GM12874 (cell line): ENCODE measurements around the gene FHL5.

ENCODE experiments used
- TF ChIP-seq, protein P1 (sequence below): IDR thresholded peaks from 2 replicates; pipeline ENCODE4 v1.5.1; 2011; ENCODE audit warnings: low read depth, mild to moderate bottlenecking, control low read depth, low read length, moderate library complexity; ENCODE audit not compliant: insufficient read depth

The FHL5 gene

DNA sequence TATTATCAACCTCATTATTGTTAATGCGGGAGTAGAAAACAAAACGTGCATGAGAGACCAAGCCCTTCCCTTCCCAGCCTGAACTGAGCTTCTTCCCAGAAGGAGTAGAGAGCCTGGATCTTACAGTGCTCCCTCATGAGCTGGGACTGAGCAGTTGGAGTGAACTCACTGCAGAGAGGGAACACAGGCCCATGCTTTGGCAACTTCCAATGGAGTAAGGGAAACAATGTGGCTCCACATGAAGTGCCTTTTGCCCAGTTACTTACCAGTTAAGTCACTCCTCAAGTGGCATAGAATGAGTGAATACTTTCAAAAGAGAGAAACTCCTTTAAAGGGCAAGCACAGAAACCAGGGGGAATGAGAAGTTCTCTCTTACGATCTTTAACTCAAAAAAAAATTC is 12.4 kb downstream of the FHL5 start:
- TF ChIP-seq, protein P1, sequence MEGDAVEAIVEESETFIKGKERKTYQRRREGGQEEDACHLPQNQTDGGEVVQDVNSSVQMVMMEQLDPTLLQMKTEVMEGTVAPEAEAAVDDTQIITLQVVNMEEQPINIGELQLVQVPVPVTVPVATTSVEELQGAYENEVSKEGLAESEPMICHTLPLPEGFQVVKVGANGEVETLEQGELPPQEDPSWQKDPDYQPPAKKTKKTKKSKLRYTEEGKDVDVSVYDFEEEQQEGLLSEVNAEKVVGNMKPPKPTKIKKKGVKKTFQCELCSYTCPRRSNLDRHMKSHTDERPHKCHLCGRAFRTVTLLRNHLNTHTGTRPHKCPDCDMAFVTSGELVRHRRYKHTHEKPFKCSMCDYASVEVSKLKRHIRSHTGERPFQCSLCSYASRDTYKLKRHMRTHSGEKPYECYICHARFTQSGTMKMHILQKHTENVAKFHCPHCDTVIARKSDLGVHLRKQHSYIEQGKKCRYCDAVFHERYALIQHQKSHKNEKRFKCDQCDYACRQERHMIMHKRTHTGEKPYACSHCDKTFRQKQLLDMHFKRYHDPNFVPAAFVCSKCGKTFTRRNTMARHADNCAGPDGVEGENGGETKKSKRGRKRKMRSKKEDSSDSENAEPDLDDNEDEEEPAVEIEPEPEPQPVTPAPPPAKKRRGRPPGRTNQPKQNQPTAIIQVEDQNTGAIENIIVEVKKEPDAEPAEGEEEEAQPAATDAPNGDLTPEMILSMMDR: no peak

DNA sequence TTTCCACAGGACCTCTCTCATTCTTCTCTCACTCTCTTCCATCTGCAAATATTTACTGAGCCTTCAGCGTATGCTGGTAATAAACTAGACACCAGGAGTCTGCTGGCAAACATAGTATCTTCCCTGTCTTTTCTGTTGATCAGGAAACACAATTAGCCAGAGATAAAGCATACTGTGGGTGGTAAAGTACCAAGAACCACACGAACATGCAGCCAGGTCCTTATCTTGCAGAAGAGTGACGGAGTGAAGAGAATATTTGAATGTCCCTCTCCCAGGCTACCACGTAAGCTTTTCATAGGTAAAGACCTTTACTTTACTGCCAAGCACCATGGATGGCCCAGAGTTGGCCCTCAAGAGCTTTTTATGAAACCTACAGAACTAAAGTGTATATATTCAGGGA is 13.3 kb downstream of the FHL5 start:
- TF ChIP-seq, protein P1: no peak

DNA sequence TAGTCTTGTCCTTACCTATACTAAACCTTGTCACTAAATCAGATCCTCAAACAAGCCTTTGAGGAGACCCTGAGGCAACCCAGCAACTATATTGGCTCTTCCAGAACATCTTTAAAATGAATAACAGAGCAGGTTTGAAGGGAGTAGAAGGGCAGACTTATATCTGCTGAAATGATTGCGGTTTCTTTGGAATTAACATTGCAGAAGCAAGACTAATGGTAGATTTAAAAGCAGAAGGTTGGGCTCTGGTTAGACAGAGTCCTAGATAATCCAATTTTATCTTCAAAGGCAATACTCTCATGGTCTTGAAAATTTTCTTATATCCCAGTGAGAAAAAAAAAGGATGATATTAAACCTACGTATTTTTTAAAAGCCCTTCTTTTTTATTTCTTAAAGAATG is 19.1 kb downstream of the FHL5 start:
- TF ChIP-seq, protein P1: no peak

DNA sequence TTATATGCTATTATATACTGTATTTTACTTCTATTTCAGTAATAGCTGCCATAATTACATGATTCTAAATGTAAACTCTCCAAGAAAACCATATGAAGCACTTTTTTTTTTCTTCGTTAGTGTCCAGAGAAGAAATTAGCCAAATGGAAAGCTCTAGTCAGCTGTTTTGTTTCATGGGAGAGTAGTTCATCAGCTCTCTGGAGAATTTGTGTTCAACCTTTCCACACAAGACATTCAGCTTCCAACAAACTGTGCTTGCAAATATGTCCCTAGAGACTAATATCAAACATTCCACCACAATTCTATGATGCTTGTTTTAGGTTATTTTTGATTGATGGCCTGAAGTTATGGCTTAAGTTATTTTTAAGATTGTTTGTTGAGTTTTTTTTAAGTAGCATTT is 19.5 kb downstream of the FHL5 start:
- TF ChIP-seq, protein P1: no peak

DNA sequence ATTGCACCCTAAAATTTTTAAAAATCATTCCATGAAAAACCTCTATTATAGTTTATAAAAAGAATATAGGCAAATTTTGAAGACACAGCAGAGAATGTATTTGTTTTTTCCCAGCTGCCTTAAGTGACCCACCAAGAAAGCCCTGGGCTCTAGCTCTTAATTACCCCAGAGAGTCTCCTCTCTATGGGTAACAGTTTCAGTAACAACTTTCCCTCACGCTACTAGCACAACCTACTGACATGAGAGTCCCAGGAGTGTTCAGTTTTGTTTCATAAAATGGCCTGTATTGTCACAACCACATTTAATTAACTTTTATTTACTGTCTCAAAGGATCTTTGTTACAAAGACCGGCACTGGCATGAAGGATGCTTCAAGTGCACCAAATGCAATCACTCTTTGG is 41.5 kb downstream of the FHL5 start:
- TF ChIP-seq, protein P1: no peak

DNA sequence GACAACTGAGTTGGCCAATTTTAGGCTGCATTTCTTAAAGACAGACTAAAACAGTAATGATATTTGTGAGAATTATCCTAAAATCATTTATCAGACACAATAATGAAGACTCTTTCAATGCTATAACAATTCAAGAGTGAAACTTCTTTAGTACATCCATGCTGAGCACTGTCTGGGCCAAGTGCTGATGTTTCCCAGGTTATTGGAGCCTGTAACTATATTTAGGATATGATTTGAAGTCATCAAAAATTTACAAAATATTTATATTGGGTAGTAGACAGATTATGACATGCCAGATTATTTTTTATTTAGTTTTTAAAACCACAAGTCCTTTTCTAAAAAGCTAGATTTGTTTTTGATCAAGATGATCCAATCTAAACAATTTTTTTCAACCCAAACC is 45.1 kb downstream of the FHL5 start:
- TF ChIP-seq, protein P1: no peak

DNA sequence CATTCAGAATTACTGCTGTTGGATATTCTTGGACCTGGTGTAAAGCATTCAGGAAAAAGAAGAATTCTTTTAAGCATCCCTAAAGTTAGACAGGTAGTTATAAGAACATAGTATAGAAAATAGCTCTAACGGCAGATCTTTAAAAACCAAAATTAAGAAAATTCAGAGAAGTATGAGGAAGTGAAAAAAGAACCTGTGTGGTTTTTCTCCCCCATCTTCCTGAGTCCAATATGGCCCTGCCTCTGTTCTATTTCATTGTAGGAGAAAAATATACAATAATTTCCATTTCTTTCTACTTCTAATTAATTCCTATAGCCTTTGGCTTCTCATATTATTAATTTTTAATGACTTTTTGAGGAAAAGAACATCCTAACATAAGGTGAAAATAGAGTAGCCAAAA is 47.1 kb downstream of the FHL5 start:
- TF ChIP-seq, protein P1: no peak

DNA sequence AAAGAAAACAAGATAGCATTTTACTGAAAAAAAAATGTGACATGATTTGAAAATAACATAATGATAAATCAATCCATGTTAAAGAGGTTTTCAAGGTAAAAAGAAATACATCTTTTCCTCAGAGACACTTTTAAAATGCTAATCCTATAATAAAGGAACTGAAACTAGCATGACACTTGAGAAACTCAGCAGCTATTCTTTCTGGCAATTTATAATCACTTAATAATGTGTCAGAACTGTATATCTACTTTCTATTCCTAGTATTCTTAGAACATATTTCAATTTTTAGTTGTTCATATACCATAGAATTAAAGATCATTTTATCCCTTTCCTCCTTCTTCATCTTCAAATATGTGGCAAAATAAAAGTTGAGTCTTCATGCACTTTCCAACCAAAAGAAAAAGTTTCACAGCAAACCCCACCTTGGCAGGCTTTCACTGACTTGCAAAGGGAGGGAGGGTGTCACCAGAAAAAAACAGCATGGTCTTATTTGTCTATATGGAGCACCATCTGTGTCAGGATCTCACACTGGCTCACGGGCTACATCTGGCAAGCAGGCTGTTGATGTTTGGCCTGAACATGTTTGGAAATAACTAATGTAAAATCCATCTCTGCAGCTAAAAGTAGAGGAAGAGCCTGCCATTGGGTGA is 48.5 kb downstream of the FHL5 start:
- TF ChIP-seq, protein P1: no peak
